HG03469 (cell line): Measurements from ENCODE around the gene AK1.

Experiments used
- ATAC-seq: cut with Tn5 transposase; IDR thresholded peaks from one replicate; pipeline ENCODE4 v1.9.1; 2021; ENCODE audit warnings: mild to moderate bottlenecking, moderate library complexity, moderate number of reproducible peaks; ENCODE audit not compliant: unreplicated experiment

The AK1 gene

GRCh38 chr9:127869310-127870152 is 7.9 kb downstream of the AK1 start:
- no peak for ATAC-seq

GRCh38 chr9:127868278-127868902 is 9.1 kb downstream of the AK1 start:
- no peak for ATAC-seq

- ATAC-seq: no peak
Measured at GRCh38 chr9:127867356-127868277, 9.9 kb downstream of the AK1 start.

- ATAC-seq: no peak
Measured at GRCh38 chr9:127866535-127866934, 10.9 kb downstream of the AK1 start.

GRCh38 chr9:127865645-127866464 is 11.6 kb downstream of the AK1 start:
- no peak for ATAC-seq

- no peak for ATAC-seq
Measured at GRCh38 chr9:127863191-127863621, 14.3 kb downstream of the AK1 start.

GRCh38 chr9:127862075-127863011 is 15.1 kb downstream of the AK1 start:
- ATAC-seq: no peak

- no peak for ATAC-seq
Measured at GRCh38 chr9:127860779-127861178, 16.7 kb downstream of the AK1 start.

GRCh38 chr9:127860260-127860659 is 17.2 kb downstream of the AK1 start:
- no peak for ATAC-seq

GRCh38 chr9:127858041-127858512 is 19.4 kb downstream of the AK1 start:
- ATAC-seq: no peak

GRCh38 chr9:127857278-127857677 is 20.2 kb downstream of the AK1 start:
- no peak for ATAC-seq

- no peak for ATAC-seq
Measured at GRCh38 chr9:127856729-127857116, 20.8 kb downstream of the AK1 start.

GRCh38 chr9:127856094-127856728 is 21.3 kb downstream of the AK1 start:
- no peak for ATAC-seq

- no peak for ATAC-seq
Measured at GRCh38 chr9:127855522-127855921, 22.0 kb downstream of the AK1 start.

GRCh38 chr9:127854960-127855359 is 22.5 kb downstream of the AK1 start:
- ATAC-seq: no peak

- ATAC-seq: no peak
Measured at GRCh38 chr9:127854184-127854806, 23.2 kb downstream of the AK1 start, which contains the start of gene ENG. Gene ENG (minus strand): TSS chr9:127854658. CDS start chr9:127854355, 303 bp downstream.

GRCh38 chr9:127853312-127854183 is 23.9 kb downstream of the AK1 start:
- ATAC-seq: no peak
